WERI-Rb-1 (cell line): ENCODE data around the gene CTTNBP2.

Experiments
- DNase-seq: peaks from one replicate; pipeline ENCODE4 v3.0.0-alpha.2; 2020
- H3K27ac ChIP-seq: fragments of 250-450 bp; sonication (Bioruptor Pico); 2 replicates; pipeline ENCODE4 v1.5.1; 2020; ENCODE audit warnings: mild to moderate bottlenecking, moderate library complexity
- H3K27me3 ChIP-seq: fragments of 250-450 bp; sonication (Bioruptor Pico); 2 replicates; pipeline ENCODE4 v1.5.1; 2021; ENCODE audit warnings: mild to moderate bottlenecking, low read depth, moderate library complexity; ENCODE audit not compliant: insufficient read depth, severe bottlenecking
- H3K36me3 ChIP-seq: fragments of 250-450 bp; sonication (Bioruptor Pico); 2 replicates; pipeline ENCODE4 v1.5.1; 2020; ENCODE audit warnings: mild to moderate bottlenecking, moderate library complexity
- H3K4me3 ChIP-seq: 2 replicates; pipeline ENCODE4 v1.5.1; 2011; ENCODE audit warnings: low read depth, mild to moderate bottlenecking, control low read depth, low read length
- H3K9me3 ChIP-seq: fragments of 250-450 bp; sonication (Bioruptor Pico); 2 replicates; pipeline ENCODE4 v1.5.1; 2021; ENCODE audit warnings: mild to moderate bottlenecking, moderate library complexity; ENCODE audit not compliant: severe bottlenecking
- TF ChIP-seq, protein P1 (sequence below): IDR thresholded peaks from 2 replicates; pipeline ENCODE4 v1.5.1; 2011; ENCODE audit warnings: low read depth, mild to moderate bottlenecking, control low read depth, inconsistent platforms, low read length

CTTNBP2 gene

DNA sequence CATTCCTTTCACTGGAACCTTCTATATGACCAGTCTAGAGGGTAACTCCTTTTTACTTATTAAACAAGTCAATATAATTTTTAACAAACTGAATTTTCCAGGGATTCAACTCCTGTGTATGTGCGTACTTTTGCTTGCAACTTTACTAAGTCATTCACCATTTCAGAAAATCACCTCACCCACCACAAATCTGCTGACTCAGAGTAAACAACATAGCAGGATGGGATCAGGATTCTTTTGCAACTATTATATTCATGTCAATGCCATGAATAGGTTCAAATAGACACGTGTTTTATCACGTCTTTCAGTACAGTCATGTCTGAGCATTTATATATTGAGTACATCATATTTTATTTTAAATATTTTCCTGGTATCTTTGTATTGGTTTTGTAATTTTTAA is 14.5 kb downstream of the CTTNBP2 start:
- H3K4me3 ChIP-seq: no peak overlapping the region
- H3K9me3 ChIP-seq: no peaks in the 10 kb centered on the region
- no peak overlapping the region for H3K27ac ChIP-seq
- DNase-seq: no peak
- H3K27me3 ChIP-seq: peaks cover 46% of the 10 kb centered on the region
- H3K36me3 ChIP-seq: no peaks in the 10 kb centered on the region
- TF ChIP-seq, protein P1, sequence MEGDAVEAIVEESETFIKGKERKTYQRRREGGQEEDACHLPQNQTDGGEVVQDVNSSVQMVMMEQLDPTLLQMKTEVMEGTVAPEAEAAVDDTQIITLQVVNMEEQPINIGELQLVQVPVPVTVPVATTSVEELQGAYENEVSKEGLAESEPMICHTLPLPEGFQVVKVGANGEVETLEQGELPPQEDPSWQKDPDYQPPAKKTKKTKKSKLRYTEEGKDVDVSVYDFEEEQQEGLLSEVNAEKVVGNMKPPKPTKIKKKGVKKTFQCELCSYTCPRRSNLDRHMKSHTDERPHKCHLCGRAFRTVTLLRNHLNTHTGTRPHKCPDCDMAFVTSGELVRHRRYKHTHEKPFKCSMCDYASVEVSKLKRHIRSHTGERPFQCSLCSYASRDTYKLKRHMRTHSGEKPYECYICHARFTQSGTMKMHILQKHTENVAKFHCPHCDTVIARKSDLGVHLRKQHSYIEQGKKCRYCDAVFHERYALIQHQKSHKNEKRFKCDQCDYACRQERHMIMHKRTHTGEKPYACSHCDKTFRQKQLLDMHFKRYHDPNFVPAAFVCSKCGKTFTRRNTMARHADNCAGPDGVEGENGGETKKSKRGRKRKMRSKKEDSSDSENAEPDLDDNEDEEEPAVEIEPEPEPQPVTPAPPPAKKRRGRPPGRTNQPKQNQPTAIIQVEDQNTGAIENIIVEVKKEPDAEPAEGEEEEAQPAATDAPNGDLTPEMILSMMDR: no peak

GRCh38 chr7:117857718-117858117 is 15.5 kb downstream of the CTTNBP2 start:
- Histone ChIP-seq H3K4me3 (no peak overlapping the region), H3K27me3 (peaks cover 40% of the 10 kb centered on the region), H3K27ac (no peak overlapping the region), H3K9me3 (no peaks in the 10 kb centered on the region), H3K36me3 (no peaks in the 10 kb centered on the region)
- no peak for DNase-seq
- TF ChIP-seq, protein P1: no peak

DNA sequence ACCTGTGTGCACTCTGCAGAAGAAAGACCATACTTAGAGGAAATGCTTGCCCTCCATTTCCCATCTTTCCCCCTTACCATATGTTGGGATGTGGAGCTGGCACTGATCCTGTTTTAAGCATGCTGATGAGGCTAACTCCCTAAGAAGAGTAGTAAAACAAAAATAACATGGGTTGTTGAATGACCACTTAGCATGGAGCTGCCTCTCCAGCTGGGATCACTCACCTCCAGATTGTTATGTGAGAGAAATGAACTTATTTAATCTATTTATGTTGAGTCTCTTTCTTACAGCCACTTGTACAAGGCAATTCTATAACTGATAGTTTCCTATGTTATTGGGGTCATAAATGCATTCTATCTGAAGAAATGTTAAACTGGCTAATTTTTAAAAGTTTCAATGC is 17.0 kb downstream of the CTTNBP2 start:
- TF ChIP-seq, protein P1: no peak
- DNase-seq: no peak
- H3K9me3 ChIP-seq: no peaks in the 10 kb centered on the region
- no peak overlapping the region for H3K27ac ChIP-seq
- H3K27me3 ChIP-seq: peaks cover 42% of the 10 kb centered on the region
- no peaks in the 10 kb centered on the region for H3K36me3 ChIP-seq
- H3K4me3 ChIP-seq: no peak overlapping the region

GRCh38 chr7:117854186-117854585 is 19.1 kb downstream of the CTTNBP2 start:
- DNase-seq: no peak
- Histone ChIP-seq H3K27ac (no peak overlapping the region), H3K27me3 (peaks cover 30% of the 10 kb centered on the region), H3K4me3 (no peak overlapping the region), H3K9me3 (no peaks in the 10 kb centered on the region), H3K36me3 (no peaks in the 10 kb centered on the region)
- TF ChIP-seq, protein P1: no peak

DNA sequence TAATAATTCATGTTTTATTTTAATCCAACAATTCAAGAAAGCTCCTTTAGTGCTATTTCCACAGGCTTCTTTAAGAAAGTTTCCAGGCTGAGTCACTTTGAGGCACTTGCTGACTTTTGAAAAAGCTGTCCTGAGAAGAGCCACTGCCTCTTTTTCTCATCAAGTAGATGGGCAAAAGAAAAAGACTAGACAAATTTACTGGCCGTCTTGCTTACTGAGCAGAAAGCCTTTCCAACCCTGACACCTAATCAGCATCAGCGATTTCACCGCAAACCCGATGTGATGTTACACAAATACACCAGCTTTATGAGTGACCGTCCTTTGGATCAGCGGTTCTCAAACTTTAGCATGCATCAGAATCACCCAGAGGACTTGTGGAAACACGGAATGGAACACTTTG is 24.3 kb downstream of the CTTNBP2 start:
- no peak overlapping the region for H3K4me3 ChIP-seq
- no peaks in the 10 kb centered on the region for H3K36me3 ChIP-seq
- TF ChIP-seq, protein P1: no peak
- H3K27me3 ChIP-seq: peaks cover 46% of the 10 kb centered on the region
- H3K27ac ChIP-seq: no peak overlapping the region
- H3K9me3 ChIP-seq: no peaks in the 10 kb centered on the region
- no peak for DNase-seq

GRCh38 chr7:117844678-117845077 is 28.6 kb downstream of the CTTNBP2 start:
- Histone ChIP-seq H3K9me3 (no peaks in the 10 kb centered on the region), H3K27me3 (peaks cover 48% of the 10 kb centered on the region), H3K27ac (no peak overlapping the region), H3K36me3 (no peaks in the 10 kb centered on the region), H3K4me3 (no peak overlapping the region)
- no peak for DNase-seq
- TF ChIP-seq, protein P1: no peak
